Stimulated activated CD4-positive, alpha-beta T cell treated with anti-CD3 and anti-CD28 coated beads, Interleukin-4, amount 100 ng/mL, for 24 hours (primary cell): ENCODE results near the gene C2.

Source experiments
- DNase-seq: peaks from one replicate; pipeline ENCODE4 v3.0.0-alpha.2; 2020

C2 gene

GRCh38 chr6:31927242-31927862, at the start of gene C2:
C2 (plus strand) TSS chr6:31927717; CDS start chr6:31927753, 36 bp downstream.
- no peak for DNase-seq

- DNase-seq = no peak
Measured at GRCh38 chr6:31878222-31878621, 49.3 kb upstream of the C2 start.

GRCh38 chr6:31878726-31879125, 48.8 kb upstream of the C2 start, which contains the start of gene SLC44A4:
SLC44A4 (minus strand) TSS chr6:31878997; CDS start chr6:31878980, 17 bp downstream.
- DNase-seq = no peak

- DNase-seq = no peak
Measured at GRCh38 chr6:31879143-31879542, 48.4 kb upstream of the C2 start.

- DNase-seq = no peak
Measured at GRCh38 chr6:31879901-31880300, 47.6 kb upstream of the C2 start.

- no peak for DNase-seq
Measured at GRCh38 chr6:31880616-31881015, 46.9 kb upstream of the C2 start.

- no peak for DNase-seq
Measured at GRCh38 chr6:31881136-31881859, 46.2 kb upstream of the C2 start.

- DNase-seq = no peak
Measured at GRCh38 chr6:31882344-31882743, 45.2 kb upstream of the C2 start.

GRCh38 chr6:31883676-31884075, 43.8 kb upstream of the C2 start:
- DNase-seq = no peak

- DNase-seq = no peak
Measured at GRCh38 chr6:31884528-31885035, 42.9 kb upstream of the C2 start.

GRCh38 chr6:31886541-31886991, 41.0 kb upstream of the C2 start:
- no peak for DNase-seq

GRCh38 chr6:31887173-31888007, 40.1 kb upstream of the C2 start:
- no peak for DNase-seq

- DNase-seq = peak; percentile 63
Measured at GRCh38 chr6:31888276-31889258, 39.0 kb upstream of the C2 start.

GRCh38 chr6:31889331-31889972, 38.1 kb upstream of the C2 start:
- DNase-seq = no peak

- no peak for DNase-seq
Measured at GRCh38 chr6:31892821-31893220, 34.7 kb upstream of the C2 start.

GRCh38 chr6:31896493-31896855, 31.0 kb upstream of the C2 start:
- no peak for DNase-seq

- no peak for DNase-seq
Measured at GRCh38 chr6:31896856-31897611, 30.5 kb upstream of the C2 start.

GRCh38 chr6:31897612-31898382, 29.7 kb upstream of the C2 start, which contains the start of gene EHMT2:
EHMT2 (minus strand) TSS chr6:31897698; CDS start chr6:31897677, 21 bp downstream.
- DNase-seq = peak; percentile 86

- peak; percentile 36 for DNase-seq
Measured at GRCh38 chr6:31898383-31899011, 29.0 kb upstream of the C2 start.
